Astrocyte of the cerebellum (primary cell): Measurements from ENCODE around the gene ACHE.

Experiments used
- DNase-seq: peaks from one replicate; pipeline ENCODE4 v3.0.0-alpha.2; 2011; ENCODE audit warnings: low read depth
- H3K4me3 ChIP-seq: 2 replicates; pipeline ENCODE4 v1.5.1; 2011; ENCODE audit warnings: mild to moderate bottlenecking, low read depth, low read length, moderate library complexity
- in situ Hi-C: cut with HindIII; loops from 2 replicates; pipeline ENCODE4 v1.10.0; 2017; ENCODE audit warnings: low sequenced_read_pairs
- TF ChIP-seq, protein P1 (sequence below): IDR thresholded peaks from 2 replicates; pipeline ENCODE4 v1.5.1; 2012; ENCODE audit warnings: low read length, low read depth, moderate library complexity, mild to moderate bottlenecking; ENCODE audit errors: missing control alignments

Gene ACHE

DNA sequence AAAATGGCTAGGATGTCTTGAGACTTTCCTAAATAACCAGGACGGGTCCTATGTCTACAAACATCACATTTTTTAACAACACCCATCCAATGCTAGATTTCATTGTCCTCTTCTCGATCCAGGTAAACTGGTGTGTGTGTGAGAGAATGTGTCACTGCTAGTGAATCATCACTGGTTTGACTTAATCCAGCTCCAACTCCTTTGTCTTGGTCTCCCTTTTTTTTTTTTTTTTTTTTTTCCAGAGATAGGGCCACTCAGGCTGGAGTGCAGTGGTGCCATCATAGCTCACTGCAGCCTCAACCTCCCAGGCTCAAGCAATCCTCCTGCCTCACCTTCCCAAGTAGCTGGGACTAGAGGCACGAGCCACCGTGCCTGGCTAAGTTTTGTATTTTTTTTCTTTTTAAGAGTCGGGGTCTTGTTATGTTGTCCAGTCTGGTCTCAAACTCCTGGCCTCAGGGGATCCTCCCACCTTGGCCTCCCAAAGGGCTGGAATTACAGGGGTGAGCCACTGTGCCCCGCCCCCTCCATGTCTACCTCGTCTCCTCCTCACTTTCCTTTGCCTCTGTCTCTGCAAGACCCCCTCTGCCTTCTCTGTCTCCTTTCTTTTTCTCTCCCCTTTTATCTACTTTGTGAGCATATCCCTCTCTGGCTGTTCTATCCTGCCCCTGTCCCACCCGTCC is 4.0 kb downstream of the ACHE start:
- H3K4me3 ChIP-seq: no peak overlapping the region
- in situ Hi-C loops: no loop called here

DNA sequence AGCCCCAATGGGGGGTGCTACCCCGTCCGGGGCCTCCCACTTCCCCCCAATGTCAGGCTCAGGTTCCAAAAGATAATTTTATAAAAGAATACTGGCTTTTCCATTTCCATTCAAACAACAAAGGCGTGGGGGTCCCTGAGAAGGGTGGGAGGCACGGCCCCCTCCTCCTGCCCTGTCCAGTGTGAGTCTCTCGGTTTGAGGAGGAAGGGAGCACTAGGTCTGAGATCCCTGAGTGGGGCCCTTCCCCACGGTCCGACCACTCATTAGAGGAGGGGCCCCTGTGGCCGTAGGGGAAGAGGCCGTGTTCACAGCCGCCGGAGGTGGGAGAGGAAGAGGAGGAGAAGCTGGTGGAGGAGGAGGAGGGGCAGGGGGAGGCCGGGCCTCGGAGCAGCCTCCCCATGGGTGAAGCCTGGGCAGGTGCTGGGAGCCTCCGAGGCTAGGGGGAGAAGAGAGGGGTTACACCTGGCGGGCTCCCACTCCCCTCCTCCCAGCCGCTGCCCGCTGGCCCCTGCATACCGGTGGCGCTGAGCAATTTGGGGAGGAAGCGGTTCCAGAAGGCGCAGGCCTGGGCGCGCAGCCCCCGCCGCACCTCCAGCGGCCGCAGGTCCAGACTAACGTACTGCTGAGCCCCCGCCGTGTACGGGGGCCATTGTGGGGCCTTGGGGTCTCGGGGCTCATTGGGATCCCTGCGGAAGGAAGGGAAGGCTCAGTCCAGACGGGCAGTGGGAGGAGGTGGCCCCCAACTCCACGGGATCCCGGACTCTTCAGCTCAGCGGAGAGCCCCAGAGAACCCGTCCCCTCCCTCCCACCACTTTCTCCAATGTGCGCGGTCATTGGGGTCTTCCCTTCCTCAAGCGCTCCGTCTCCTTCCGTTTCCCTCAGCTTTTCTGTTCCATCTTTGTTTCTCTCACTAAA is 4.8 kb downstream of the ACHE start:
- peak overlapping the region; percentile 56 for H3K4me3 ChIP-seq
- in situ Hi-C loops: no loop called here
- no peak for DNase-seq
- TF ChIP-seq, protein P1, sequence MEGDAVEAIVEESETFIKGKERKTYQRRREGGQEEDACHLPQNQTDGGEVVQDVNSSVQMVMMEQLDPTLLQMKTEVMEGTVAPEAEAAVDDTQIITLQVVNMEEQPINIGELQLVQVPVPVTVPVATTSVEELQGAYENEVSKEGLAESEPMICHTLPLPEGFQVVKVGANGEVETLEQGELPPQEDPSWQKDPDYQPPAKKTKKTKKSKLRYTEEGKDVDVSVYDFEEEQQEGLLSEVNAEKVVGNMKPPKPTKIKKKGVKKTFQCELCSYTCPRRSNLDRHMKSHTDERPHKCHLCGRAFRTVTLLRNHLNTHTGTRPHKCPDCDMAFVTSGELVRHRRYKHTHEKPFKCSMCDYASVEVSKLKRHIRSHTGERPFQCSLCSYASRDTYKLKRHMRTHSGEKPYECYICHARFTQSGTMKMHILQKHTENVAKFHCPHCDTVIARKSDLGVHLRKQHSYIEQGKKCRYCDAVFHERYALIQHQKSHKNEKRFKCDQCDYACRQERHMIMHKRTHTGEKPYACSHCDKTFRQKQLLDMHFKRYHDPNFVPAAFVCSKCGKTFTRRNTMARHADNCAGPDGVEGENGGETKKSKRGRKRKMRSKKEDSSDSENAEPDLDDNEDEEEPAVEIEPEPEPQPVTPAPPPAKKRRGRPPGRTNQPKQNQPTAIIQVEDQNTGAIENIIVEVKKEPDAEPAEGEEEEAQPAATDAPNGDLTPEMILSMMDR: no peak

More for the DNA sequence above, 4.0 kb downstream of the ACHE start:
- no peak for DNase-seq
- TF ChIP-seq, protein P1: no peak

DNA sequence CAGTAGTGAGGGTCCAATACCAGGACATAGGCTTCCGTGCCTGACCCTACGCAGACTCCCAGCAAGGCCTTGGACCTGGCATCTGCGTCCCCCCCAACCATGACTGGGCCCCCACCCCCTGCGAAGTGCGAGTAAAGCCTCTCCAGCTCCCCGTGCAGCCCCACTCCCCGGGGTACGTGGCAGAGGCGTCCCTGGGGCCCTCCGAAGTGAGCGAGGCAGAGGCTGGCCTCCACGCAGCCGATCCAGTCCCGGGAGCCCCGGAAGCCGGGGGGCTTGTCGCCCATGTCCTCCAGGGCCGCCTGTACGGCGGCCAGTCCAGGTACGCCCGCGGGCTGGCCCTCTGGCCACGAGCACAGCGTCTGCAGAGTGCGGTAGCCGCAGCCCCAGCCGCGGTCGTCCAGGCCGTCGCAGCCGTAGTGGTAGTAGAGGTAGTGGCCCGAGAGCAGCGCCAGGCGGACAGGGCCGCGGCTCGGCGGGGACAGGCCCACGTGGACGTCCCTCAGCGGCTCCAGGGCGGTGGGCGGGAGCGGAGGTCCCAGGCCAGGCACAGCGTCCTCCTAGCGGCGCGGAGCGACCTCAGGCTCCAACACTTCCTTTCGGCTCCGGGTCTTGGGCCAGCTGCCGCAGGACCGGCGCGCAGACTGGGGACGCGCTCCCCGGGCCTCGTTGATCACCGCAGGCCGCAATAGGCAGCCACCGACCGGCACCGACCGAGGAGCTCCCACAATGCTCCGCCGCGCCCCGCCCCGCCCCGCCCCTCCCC is 6.5 kb downstream of the ACHE start, which contains the start of gene UFSP1:
Gene UFSP1 (minus strand): TSS at position 728 of the 763 bp plus-strand sequence. CDS start 444 bp downstream, at position 284.
- peak within 1 kb of the TSS; percentile 56 for H3K4me3 ChIP-seq
- DNase-seq: no peak
- in situ Hi-C loops: loop anchor here (10.0 kb wide), 3 partner anchors 56 to 196 kb away; partner anchors contain the start of genes MUC3A and TRIM56
- TF ChIP-seq, protein P1: no peak

- peak overlapping the region; percentile 56 for H3K4me3 ChIP-seq
- in situ Hi-C loops: loop anchor here (10.0 kb wide), 3 partner anchors 56 to 196 kb away; partner anchors contain the start of genes MUC3A and TRIM56
- no peak for DNase-seq
- TF ChIP-seq, protein P1: no peak
Observed at GRCh38 chr7:100888291-100888987, 7.2 kb downstream of the ACHE start.

DNA sequence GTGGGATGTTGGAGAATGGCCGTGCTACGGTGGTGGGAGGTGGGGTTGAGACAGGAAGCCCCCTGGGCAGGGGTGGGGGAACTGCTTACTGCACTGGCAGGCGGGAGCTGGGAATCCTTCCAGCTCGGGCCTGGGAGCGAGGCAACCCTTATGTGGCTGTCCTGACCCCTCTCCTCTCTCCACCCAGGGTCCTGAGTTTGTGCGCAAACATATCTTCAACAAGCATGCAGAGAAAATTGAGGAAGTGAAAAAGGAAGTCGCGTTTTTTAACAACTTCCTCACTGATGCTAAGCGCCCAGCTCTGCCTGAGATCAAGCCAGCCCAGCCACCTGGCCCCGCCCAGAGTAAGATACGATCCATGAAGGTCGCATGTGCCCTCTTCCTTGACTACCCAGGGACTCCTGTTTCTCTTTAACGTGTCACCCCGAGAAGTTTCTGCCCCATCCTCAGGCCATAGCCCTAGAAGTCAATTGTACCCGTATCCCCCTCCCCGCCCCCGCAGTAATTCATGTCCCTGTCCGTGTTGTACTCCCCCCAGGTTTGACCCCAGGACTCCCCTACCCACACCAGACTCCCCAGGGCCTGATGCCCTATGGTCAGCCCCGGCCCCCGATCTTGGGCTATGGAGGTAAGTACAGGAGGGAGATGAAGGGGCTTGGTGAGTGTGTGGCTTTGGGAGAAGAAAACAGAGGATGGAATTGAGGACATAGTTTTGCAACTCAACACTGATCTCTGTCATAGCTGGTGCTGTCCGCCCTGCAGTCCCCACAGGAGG is 8.0 kb downstream of the ACHE start:
- in situ Hi-C loops: loop anchor here (10.0 kb wide), 3 partner anchors 57 to 197 kb away; partner anchors contain the start of genes MUC3A and TRIM56
- TF ChIP-seq, protein P1: no peak
- H3K4me3 ChIP-seq: no peak overlapping the region
- no peak for DNase-seq
